Activated CD4-positive, alpha-beta memory T cell treated with anti-CD3 and anti-CD28 coated beads, Interleukin-2, amount 10 ng/mL, durations not matched to agents 7 days and 5 days (primary cell): Measurements from ENCODE around the gene MUSK. TPM values are rescaled to one million over a fixed set of nuclear protein-coding genes. Genes with fewer than 3 reads are reported as not detected.
"Not testable (repeated sequence)": the region's sequence is repeated elsewhere in the genome, so short reads cannot be mapped to it uniquely, and the experiment has no call there.

ENCODE experiments used
- CTCF ChIA-PET: fragments of 350-600 bp; sonication (Branson Sonifier 250); formaldehyde crosslinking; loops from one replicate; lab custom pipeline; 2021; ENCODE audit warnings: antibody characterized with exemption, inconsistent platforms; lab: Charles Lee
- POLR2A ChIA-PET: fragments of 350-600 bp; sonication (Branson Sonifier 250); formaldehyde crosslinking; loops from one replicate; lab custom pipeline; 2021; ENCODE audit warnings: antibody characterized with exemption; lab: Charles Lee
- DNase-seq: peaks from one replicate; pipeline ENCODE4 v3.0.0-alpha.2; 2020
- H3K27ac Mint-ChIP-seq: one replicate; pipeline ENCODE4 v1.8.0; 2021; ENCODE audit warnings: mild to moderate bottlenecking, mixed read lengths
- H3K27me3 Mint-ChIP-seq: one replicate; pipeline ENCODE4 v1.8.0; 2021; ENCODE audit warnings: mixed read lengths
- H3K36me3 Mint-ChIP-seq: one replicate; pipeline ENCODE4 v1.8.0; 2021; ENCODE audit warnings: low read depth, mixed read lengths
- H3K4me1 Mint-ChIP-seq: one replicate; pipeline ENCODE4 v1.8.0; 2021; ENCODE audit warnings: mixed read lengths
- H3K4me3 Mint-ChIP-seq: one replicate; pipeline ENCODE4 v1.8.0; 2021; ENCODE audit warnings: mild to moderate bottlenecking, mixed read lengths
- H3K9me3 Mint-ChIP-seq: one replicate; pipeline ENCODE4 v1.8.0; 2021; ENCODE audit warnings: mixed read lengths
- total RNA-seq, 2 experiments: library from RNA; stranded (reverse); gene quantifications; one replicate each; pipeline ENCODE4 v1.2.3, GENCODE V29; 2021

The MUSK gene
- total RNA-seq, 2 experiments from 2014 or later: not detected

- H3K27ac Mint-ChIP-seq: no peak overlapping the region
- H3K4me3 Mint-ChIP-seq: no peak overlapping the region
- DNase-seq: no peak
- no peaks in the 10 kb centered on the region for H3K36me3 Mint-ChIP-seq
- H3K27me3 Mint-ChIP-seq: no peaks in the 10 kb centered on the region
- H3K9me3 Mint-ChIP-seq: peaks cover 2% of the 10 kb centered on the region
- POLR2A ChIA-PET: no interaction called here
- no peaks in the 10 kb centered on the region for H3K4me1 Mint-ChIP-seq
- CTCF ChIA-PET: no interaction called here
These were observed 141.8 kb downstream of the MUSK start for GRCh38 chr9:110810262-110810976.

- ChIA-PET POLR2A (no interaction called here), CTCF (no interaction called here)
- H3K4me3 Mint-ChIP-seq: no peak overlapping the region
- H3K4me1 Mint-ChIP-seq: no peaks in the 10 kb centered on the region
- H3K9me3 Mint-ChIP-seq: peaks cover 2% of the 10 kb centered on the region
- no peaks in the 10 kb centered on the region for H3K36me3 Mint-ChIP-seq
- H3K27ac Mint-ChIP-seq: no peak overlapping the region
- H3K27me3 Mint-ChIP-seq: no peaks in the 10 kb centered on the region
- no peak for DNase-seq
These were observed 144.3 kb downstream of the MUSK start for GRCh38 chr9:110812886-110813285.

- no peak for DNase-seq
- peaks cover 2% of the 10 kb centered on the region for H3K9me3 Mint-ChIP-seq
- ChIA-PET POLR2A (no interaction called here), CTCF (no interaction called here)
- H3K27me3 Mint-ChIP-seq: no peaks in the 10 kb centered on the region
- H3K36me3 Mint-ChIP-seq: no peaks in the 10 kb centered on the region
- no peak overlapping the region for H3K4me3 Mint-ChIP-seq
- no peaks in the 10 kb centered on the region for H3K4me1 Mint-ChIP-seq
- no peak overlapping the region for H3K27ac Mint-ChIP-seq
These were observed 145.6 kb downstream of the MUSK start for GRCh38 chr9:110814159-110814558.

- POLR2A ChIA-PET: no interaction called here
- CTCF ChIA-PET: no interaction called here
- peaks cover 4% of the 10 kb centered on the region for H3K9me3 Mint-ChIP-seq
- H3K4me3 Mint-ChIP-seq: no peak overlapping the region
- DNase-seq: no peak
- no peak overlapping the region for H3K27ac Mint-ChIP-seq
- no peaks in the 10 kb centered on the region for H3K27me3 Mint-ChIP-seq
- H3K4me1 Mint-ChIP-seq: no peaks in the 10 kb centered on the region
- no peaks in the 10 kb centered on the region for H3K36me3 Mint-ChIP-seq
These were observed 146.8 kb downstream of the MUSK start for GRCh38 chr9:110815361-110815760.

GRCh38 chr9:110820381-110820780 is 151.8 kb downstream of the MUSK start:
- H3K4me3 Mint-ChIP-seq: no peak overlapping the region
- H3K27ac Mint-ChIP-seq: no peak overlapping the region
- H3K9me3 Mint-ChIP-seq: peaks cover 6% of the 10 kb centered on the region
- POLR2A ChIA-PET: no interaction called here
- DNase-seq: no peak
- no peaks in the 10 kb centered on the region for H3K27me3 Mint-ChIP-seq
- no peaks in the 10 kb centered on the region for H3K36me3 Mint-ChIP-seq
- no peaks in the 10 kb centered on the region for H3K4me1 Mint-ChIP-seq
- CTCF ChIA-PET: no interaction called here

GRCh38 chr9:110821064-110821463 is 152.5 kb downstream of the MUSK start:
- Mint-ChIP-seq H3K4me3 (no peak overlapping the region), H3K4me1 (no peaks in the 10 kb centered on the region), H3K9me3 (peaks cover 6% of the 10 kb centered on the region), H3K36me3 (no peaks in the 10 kb centered on the region), H3K27me3 (no peaks in the 10 kb centered on the region), H3K27ac (no peak overlapping the region)
- ChIA-PET CTCF (no interaction called here), POLR2A (no interaction called here)
- no peak for DNase-seq

- H3K4me1 Mint-ChIP-seq, H3K27me3 Mint-ChIP-seq, H3K4me3 Mint-ChIP-seq, CTCF ChIA-PET, H3K36me3 Mint-ChIP-seq, H3K27ac Mint-ChIP-seq, H3K9me3 Mint-ChIP-seq, POLR2A ChIA-PET, DNase-seq: not testable (repeated sequence)
These were observed 156.5 kb downstream of the MUSK start for GRCh38 chr9:110825129-110825528.

- CTCF ChIA-PET: no interaction called here
- H3K4me3 Mint-ChIP-seq: no peak overlapping the region
- H3K9me3 Mint-ChIP-seq: peaks cover 6% of the 10 kb centered on the region
- H3K27ac Mint-ChIP-seq: no peak overlapping the region
- H3K4me1 Mint-ChIP-seq: no peaks in the 10 kb centered on the region
- POLR2A ChIA-PET: no interaction called here
- no peaks in the 10 kb centered on the region for H3K27me3 Mint-ChIP-seq
- DNase-seq: no peak
- no peaks in the 10 kb centered on the region for H3K36me3 Mint-ChIP-seq
These were observed 157.4 kb downstream of the MUSK start for GRCh38 chr9:110825950-110826349.

GRCh38 chr9:110826400-110826799 is 157.8 kb downstream of the MUSK start:
- H3K9me3 Mint-ChIP-seq, POLR2A ChIA-PET: not testable (repeated sequence)

GRCh38 chr9:110828264-110828663 is 159.7 kb downstream of the MUSK start:
- H3K9me3 Mint-ChIP-seq: peaks cover 2% of the 10 kb centered on the region
- H3K4me1 Mint-ChIP-seq: no peaks in the 10 kb centered on the region
- no peaks in the 10 kb centered on the region for H3K27me3 Mint-ChIP-seq
- no peaks in the 10 kb centered on the region for H3K36me3 Mint-ChIP-seq
- CTCF ChIA-PET: no interaction called here
- POLR2A ChIA-PET: no interaction called here
- no peak overlapping the region for H3K27ac Mint-ChIP-seq
- no peak overlapping the region for H3K4me3 Mint-ChIP-seq
- no peak for DNase-seq

More at GRCh38 chr9:110826400-110826799, 157.8 kb downstream of the MUSK start:
- H3K4me1 Mint-ChIP-seq, DNase-seq, H3K27ac Mint-ChIP-seq, H3K27me3 Mint-ChIP-seq, H3K36me3 Mint-ChIP-seq, CTCF ChIA-PET, H3K4me3 Mint-ChIP-seq: not testable (repeated sequence)

GRCh38 chr9:110830495-110830894 is 161.9 kb downstream of the MUSK start:
- Mint-ChIP-seq H3K4me1 (no peaks in the 10 kb centered on the region), H3K9me3 (peaks cover 2% of the 10 kb centered on the region), H3K36me3 (no peaks in the 10 kb centered on the region), H3K27ac (no peak overlapping the region), H3K4me3 (no peak overlapping the region), H3K27me3 (no peaks in the 10 kb centered on the region)
- CTCF ChIA-PET: no interaction called here
- no peak for DNase-seq
- POLR2A ChIA-PET: no interaction called here

GRCh38 chr9:110832926-110833325 is 164.3 kb downstream of the MUSK start:
- Mint-ChIP-seq H3K27ac (no peak overlapping the region), H3K27me3 (no peaks in the 10 kb centered on the region), H3K9me3 (peaks cover 10% of the 10 kb centered on the region), H3K36me3 (no peaks in the 10 kb centered on the region), H3K4me3 (no peak overlapping the region), H3K4me1 (no peaks in the 10 kb centered on the region)
- CTCF ChIA-PET: no interaction called here
- POLR2A ChIA-PET: no interaction called here
- no peak for DNase-seq

- Mint-ChIP-seq H3K4me1 (no peaks in the 10 kb centered on the region), H3K36me3 (no peaks in the 10 kb centered on the region), H3K4me3 (no peak overlapping the region), H3K27ac (no peak overlapping the region), H3K9me3 (peaks cover 9% of the 10 kb centered on the region), H3K27me3 (no peaks in the 10 kb centered on the region)
- ChIA-PET POLR2A (no interaction called here), CTCF (no interaction called here)
- DNase-seq: no peak
These were observed 166.8 kb downstream of the MUSK start for GRCh38 chr9:110835404-110835803.

GRCh38 chr9:110835859-110836271 is 167.3 kb downstream of the MUSK start:
- peaks cover 11% of the 10 kb centered on the region for H3K9me3 Mint-ChIP-seq
- no peaks in the 10 kb centered on the region for H3K4me1 Mint-ChIP-seq
- no peak overlapping the region for H3K27ac Mint-ChIP-seq
- DNase-seq: no peak
- ChIA-PET CTCF (no interaction called here), POLR2A (no interaction called here)
- no peaks in the 10 kb centered on the region for H3K36me3 Mint-ChIP-seq
- H3K4me3 Mint-ChIP-seq: no peak overlapping the region
- H3K27me3 Mint-ChIP-seq: no peaks in the 10 kb centered on the region
